ENCODE results near the gene CADPS.

The CADPS gene

DNA sequence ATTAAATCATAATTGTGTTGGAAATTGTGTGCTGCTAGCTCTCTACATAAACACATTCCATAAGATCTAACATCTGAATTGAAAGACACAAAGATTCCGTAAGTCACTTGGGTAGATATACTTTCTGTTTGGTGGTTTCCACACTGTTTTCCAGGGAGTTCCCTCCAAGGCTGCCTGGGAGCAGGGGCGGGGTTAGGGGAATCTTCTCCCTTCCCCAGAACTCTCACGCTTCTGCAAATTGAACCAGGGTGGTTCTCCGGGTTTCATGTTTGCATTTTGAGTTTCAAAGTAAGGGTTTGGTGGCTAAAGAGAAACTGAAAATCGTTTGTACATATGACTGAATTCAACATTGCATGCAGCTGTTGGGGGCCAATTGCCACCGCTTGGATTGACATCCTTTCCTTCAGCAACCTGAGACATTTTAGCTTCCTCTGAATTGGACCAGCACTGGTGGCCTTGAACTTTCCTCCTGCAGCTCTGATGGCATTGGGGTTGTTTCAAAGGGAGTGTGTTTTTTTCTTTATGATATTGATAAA is 309.1 kb downstream of the CADPS start:
- Histone ChIP-seq H3K4me3 (ENCODE audit: low read length) (no peak overlapping the region), H2AFZ (ENCODE audit: low read depth, low read length) (no peak overlapping the region), H3K9me3 (ENCODE audit: low read length) (no peaks in the 10 kb centered on the region), H3K36me3 (ENCODE audit: insufficient read depth, low read length) (no peaks in the 10 kb centered on the region), H3K4me1 (ENCODE audit: insufficient read depth, low read length) (no peaks in the 10 kb centered on the region), H3K27me3 (ENCODE audit: insufficient read depth, low read length) (no peaks in the 10 kb centered on the region)

DNA sequence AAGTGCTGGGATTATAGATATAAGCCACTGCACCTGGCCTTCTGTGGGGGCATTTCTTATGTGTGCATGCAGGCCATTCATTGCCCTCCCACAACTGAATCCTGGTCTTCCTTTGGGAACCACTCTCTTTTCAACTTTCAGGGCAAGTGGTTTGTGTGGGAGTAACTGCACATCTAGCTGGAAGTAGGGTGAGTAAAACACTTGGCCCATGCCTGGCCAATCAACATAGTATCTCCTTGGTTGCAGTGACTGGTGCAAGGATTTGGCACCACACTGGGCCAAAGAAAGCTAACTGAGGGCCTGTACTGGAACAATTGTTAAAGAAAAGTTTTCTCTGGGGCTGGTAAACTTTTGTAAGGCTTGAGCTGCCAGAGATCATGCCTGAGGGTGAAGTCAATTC is 312.6 kb downstream of the CADPS start:
- H3K36me3 ChIP-seq (ENCODE audit: insufficient read depth, low read length) = no peaks in the 10 kb centered on the region
- no peaks in the 10 kb centered on the region for H3K9me3 ChIP-seq (ENCODE audit: low read length)
- H3K27me3 ChIP-seq (ENCODE audit: insufficient read depth, low read length) = no peaks in the 10 kb centered on the region
- no peaks in the 10 kb centered on the region for H3K4me1 ChIP-seq (ENCODE audit: insufficient read depth, low read length)
- H2AFZ ChIP-seq (ENCODE audit: low read depth, low read length) = no peak overlapping the region
- no peak overlapping the region for H3K4me3 ChIP-seq (ENCODE audit: low read length)

DNA sequence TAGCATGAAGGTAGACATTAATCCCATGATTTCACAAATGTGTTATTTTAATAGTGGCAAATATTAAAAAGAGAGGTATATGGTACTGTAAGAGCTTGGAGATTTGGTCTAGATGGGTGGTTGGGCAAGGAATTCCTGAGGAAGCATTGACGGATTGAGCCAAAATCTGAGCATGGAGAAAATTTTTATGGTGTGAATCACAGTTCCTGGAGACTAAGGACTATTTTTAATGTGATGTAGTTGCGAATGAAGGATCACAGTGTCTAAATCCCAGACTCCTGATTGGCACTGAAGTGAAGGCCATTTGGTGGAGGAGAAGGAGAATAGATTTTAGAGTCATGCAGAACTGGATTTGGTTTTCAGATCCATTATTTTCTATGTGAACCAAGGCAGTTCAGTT is 313.2 kb downstream of the CADPS start:
- no peaks in the 10 kb centered on the region for H3K36me3 ChIP-seq (ENCODE audit: insufficient read depth, low read length)
- H3K9me3 ChIP-seq (ENCODE audit: low read length) = no peaks in the 10 kb centered on the region
- no peak overlapping the region for H2AFZ ChIP-seq (ENCODE audit: low read depth, low read length)
- no peaks in the 10 kb centered on the region for H3K27me3 ChIP-seq (ENCODE audit: insufficient read depth, low read length)
- no peaks in the 10 kb centered on the region for H3K4me1 ChIP-seq (ENCODE audit: insufficient read depth, low read length)
- no peak overlapping the region for H3K4me3 ChIP-seq (ENCODE audit: low read length)

DNA sequence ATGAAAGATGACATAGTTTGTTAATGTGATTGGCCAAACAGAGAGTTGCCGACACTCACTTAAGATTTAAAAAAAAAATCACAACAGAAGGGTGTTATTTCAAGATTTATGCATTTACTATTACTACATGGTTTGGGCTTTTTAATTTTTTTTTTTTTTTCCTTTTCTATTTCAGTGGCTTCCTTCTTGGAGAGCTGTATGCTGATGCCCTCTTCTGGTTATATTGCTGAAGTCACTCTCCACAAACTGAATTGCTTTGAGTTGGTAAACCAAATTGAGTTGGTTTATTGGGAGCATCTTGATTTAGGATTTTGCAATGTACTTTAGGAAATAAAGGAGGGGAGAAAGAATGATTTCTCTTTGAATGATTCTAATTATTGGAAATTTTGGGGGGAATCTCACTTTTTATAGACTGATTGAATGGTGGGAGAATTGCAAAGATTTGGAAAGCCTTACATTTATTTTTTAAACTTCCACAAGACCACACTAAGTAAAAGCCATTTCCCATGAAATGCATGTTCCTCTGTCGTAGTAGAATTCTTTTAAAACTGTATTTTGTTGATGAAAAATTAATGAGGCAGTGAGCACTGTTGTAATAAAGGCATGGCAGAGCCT is 315.3 kb downstream of the CADPS start:
- Histone ChIP-seq H3K36me3 (ENCODE audit: insufficient read depth, low read length) (no peaks in the 10 kb centered on the region), H3K9me3 (ENCODE audit: low read length) (no peaks in the 10 kb centered on the region), H2AFZ (ENCODE audit: low read depth, low read length) (no peak overlapping the region), H3K27me3 (ENCODE audit: insufficient read depth, low read length) (no peaks in the 10 kb centered on the region), H3K4me3 (ENCODE audit: low read length) (no peak overlapping the region), H3K4me1 (ENCODE audit: insufficient read depth, low read length) (no peaks in the 10 kb centered on the region)

DNA sequence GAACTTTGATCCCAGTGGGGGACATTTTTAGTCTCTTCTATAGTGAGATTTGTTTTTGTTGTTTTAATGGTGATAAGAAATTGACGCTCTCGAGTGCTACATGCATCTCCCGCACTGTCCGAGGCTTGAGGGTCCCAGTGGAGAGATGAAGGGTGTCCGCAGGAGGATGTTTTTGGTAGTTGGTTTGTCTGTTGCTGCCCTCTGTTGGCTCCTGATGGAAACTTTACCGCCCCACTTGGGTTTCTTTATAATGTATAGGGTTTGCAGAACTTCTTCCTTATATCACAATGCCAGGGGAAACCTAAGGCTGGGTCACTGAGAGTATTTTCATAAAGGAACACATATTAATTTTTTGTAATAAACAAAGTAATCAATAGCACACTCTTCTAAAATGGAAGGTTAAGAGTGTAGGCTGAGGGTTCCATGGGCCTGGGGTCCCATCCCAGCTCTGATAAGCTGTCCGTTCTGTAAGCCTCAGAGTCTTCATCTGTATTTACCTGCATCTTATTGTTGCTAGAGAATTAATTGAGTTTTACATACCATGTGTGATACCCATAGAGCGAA is 316.6 kb downstream of the CADPS start:
- Histone ChIP-seq H3K9me3 (ENCODE audit: low read length) (no peaks in the 10 kb centered on the region), H3K36me3 (ENCODE audit: insufficient read depth, low read length) (no peaks in the 10 kb centered on the region), H3K4me3 (ENCODE audit: low read length) (no peak overlapping the region)

GRCh38 chr3:62557983-62558382 is 317.2 kb downstream of the CADPS start:
- H3K9me3 ChIP-seq (ENCODE audit: low read length) = no peaks in the 10 kb centered on the region
- H3K36me3 ChIP-seq (ENCODE audit: insufficient read depth, low read length) = no peaks in the 10 kb centered on the region
- no peak overlapping the region for H3K4me3 ChIP-seq (ENCODE audit: low read length)
- no peaks in the 10 kb centered on the region for H3K27me3 ChIP-seq (ENCODE audit: insufficient read depth, low read length)
- H3K4me1 ChIP-seq (ENCODE audit: insufficient read depth, low read length) = no peaks in the 10 kb centered on the region
- no peak overlapping the region for H2AFZ ChIP-seq (ENCODE audit: low read depth, low read length)

More for the DNA sequence above, 316.6 kb downstream of the CADPS start:
- H3K4me1 ChIP-seq (ENCODE audit: insufficient read depth, low read length) = no peaks in the 10 kb centered on the region
- no peaks in the 10 kb centered on the region for H3K27me3 ChIP-seq (ENCODE audit: insufficient read depth, low read length)
- H2AFZ ChIP-seq (ENCODE audit: low read depth, low read length) = no peak overlapping the region

DNA sequence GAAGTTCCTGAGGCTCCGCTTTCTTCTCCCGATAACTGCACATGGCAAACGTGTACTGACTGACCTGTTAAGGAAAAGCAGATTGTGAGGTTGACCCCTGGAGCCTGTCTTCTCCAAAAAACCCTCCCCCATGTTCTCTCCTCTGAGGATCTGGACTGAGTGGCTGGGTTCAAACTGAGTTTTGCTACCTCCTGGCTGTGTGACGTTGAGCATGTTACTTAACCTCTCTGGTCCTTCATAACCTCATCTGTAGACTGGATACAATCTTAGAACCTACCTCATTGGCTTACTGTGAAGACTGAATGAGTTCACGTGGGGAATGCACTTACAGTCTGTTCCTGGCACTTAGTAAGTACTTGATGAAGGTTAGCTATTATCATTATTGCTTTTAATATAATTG is 317.8 kb downstream of the CADPS start:
- Histone ChIP-seq H2AFZ (ENCODE audit: low read depth, low read length) (no peak overlapping the region), H3K4me1 (ENCODE audit: insufficient read depth, low read length) (no peaks in the 10 kb centered on the region), H3K9me3 (ENCODE audit: low read length) (no peaks in the 10 kb centered on the region), H3K27me3 (ENCODE audit: insufficient read depth, low read length) (no peaks in the 10 kb centered on the region), H3K4me3 (ENCODE audit: low read length) (no peak overlapping the region), H3K36me3 (ENCODE audit: insufficient read depth, low read length) (no peaks in the 10 kb centered on the region)

DNA sequence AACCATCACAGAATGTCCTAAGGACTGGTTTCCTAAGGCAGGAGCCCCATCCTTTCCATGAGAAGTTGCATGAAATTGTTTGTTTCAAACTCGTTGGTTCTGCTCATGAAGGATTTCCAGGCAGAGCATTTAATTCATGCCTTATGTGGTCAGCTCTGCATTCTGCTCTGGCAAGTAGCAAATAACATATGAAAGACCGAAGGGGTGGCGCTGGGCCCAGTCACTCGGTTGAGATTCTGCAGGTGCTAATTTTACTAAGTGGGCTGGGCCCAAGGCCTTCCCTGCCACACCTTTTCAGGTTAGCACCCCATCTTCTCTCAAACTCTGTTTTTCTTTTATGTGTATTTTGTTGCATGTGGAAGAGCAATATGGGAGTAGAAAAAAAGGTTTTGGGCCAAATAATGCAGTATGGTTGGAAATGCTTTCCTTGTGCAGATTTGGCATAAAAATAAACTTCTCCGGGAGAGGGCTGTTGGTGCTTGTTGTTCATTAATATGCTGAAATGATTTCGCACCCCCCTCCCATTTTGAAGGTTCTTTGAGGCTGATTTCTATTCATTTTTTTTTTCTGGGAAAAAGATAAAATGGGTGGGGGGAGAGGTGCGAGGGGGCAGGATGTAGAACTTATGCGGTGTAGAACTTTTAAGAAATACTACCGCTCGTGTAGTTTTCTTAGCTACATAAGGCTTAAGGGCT is 318.9 kb downstream of the CADPS start:
- H3K36me3 ChIP-seq (ENCODE audit: insufficient read depth, low read length) = no peaks in the 10 kb centered on the region
- H3K4me1 ChIP-seq (ENCODE audit: insufficient read depth, low read length) = no peaks in the 10 kb centered on the region
- no peaks in the 10 kb centered on the region for H3K9me3 ChIP-seq (ENCODE audit: low read length)
- no peak overlapping the region for H3K4me3 ChIP-seq (ENCODE audit: low read length)
- no peaks in the 10 kb centered on the region for H3K27me3 ChIP-seq (ENCODE audit: insufficient read depth, low read length)
- H2AFZ ChIP-seq (ENCODE audit: low read depth, low read length) = no peak overlapping the region

- Histone ChIP-seq H3K9me3 (ENCODE audit: low read length) (no peaks in the 10 kb centered on the region), H2AFZ (ENCODE audit: low read depth, low read length) (no peak overlapping the region), H3K4me1 (ENCODE audit: insufficient read depth, low read length) (no peaks in the 10 kb centered on the region), H3K4me3 (ENCODE audit: low read length) (no peak overlapping the region), H3K36me3 (ENCODE audit: insufficient read depth, low read length) (no peaks in the 10 kb centered on the region), H3K27me3 (ENCODE audit: insufficient read depth, low read length) (no peaks in the 10 kb centered on the region)
Observed at GRCh38 chr3:62554264-62554799, 320.9 kb downstream of the CADPS start.

DNA sequence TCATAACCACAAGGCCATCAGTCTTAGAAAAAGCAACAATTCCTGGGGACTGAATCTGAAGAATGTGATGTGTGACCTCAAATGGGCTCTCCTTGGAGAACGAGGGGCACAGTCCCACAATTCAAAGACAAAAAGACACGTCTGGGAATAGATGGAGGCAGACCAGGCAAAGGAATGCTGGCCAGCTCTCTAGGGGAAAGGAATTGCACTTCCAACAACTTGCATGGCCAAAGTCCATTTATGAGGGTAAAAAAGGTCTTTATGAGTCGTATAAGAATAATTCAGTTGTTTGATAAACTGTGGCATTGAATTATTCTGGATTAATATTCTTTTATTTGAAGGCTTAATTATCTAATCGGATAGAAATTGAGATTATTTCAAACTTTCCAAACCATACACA is 321.4 kb downstream of the CADPS start:
- Histone ChIP-seq H3K4me3 (ENCODE audit: low read length) (no peak overlapping the region), H3K36me3 (ENCODE audit: insufficient read depth, low read length) (no peaks in the 10 kb centered on the region), H3K9me3 (ENCODE audit: low read length) (no peaks in the 10 kb centered on the region), H3K27me3 (ENCODE audit: insufficient read depth, low read length) (no peaks in the 10 kb centered on the region), H2AFZ (ENCODE audit: low read depth, low read length) (no peak overlapping the region), H3K4me1 (ENCODE audit: insufficient read depth, low read length) (no peaks in the 10 kb centered on the region)

DNA sequence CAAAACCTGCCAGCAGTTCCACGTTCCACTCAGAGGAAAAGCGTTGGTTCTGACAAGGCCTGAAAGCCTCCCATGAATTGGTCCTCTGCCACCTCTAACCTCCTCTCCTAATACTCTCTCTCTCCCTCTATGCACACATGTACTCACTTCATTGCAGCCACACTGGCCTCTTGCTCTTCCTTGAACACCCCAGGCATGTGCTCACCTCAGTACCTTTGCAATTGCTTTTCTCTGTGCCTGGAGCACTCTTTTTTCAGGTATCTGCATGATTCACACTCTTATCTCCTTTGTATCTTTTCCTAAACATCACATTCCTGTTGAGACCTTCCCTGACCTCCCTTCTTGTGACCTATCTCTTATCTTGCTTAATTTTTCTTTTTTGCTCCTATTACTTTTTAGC is 323.7 kb downstream of the CADPS start:
- Histone ChIP-seq H3K27me3 (ENCODE audit: insufficient read depth, low read length) (no peaks in the 10 kb centered on the region), H2AFZ (ENCODE audit: low read depth, low read length) (no peak overlapping the region), H3K9me3 (ENCODE audit: low read length) (no peaks in the 10 kb centered on the region), H3K4me3 (ENCODE audit: low read length) (no peak overlapping the region), H3K4me1 (ENCODE audit: insufficient read depth, low read length) (no peaks in the 10 kb centered on the region), H3K36me3 (ENCODE audit: insufficient read depth, low read length) (no peaks in the 10 kb centered on the region)

- Histone ChIP-seq H3K27me3 (ENCODE audit: insufficient read depth, low read length) (no peaks in the 10 kb centered on the region), H2AFZ (ENCODE audit: low read depth, low read length) (no peak overlapping the region), H3K4me1 (ENCODE audit: insufficient read depth, low read length) (no peaks in the 10 kb centered on the region), H3K4me3 (ENCODE audit: low read length) (no peak overlapping the region), H3K36me3 (ENCODE audit: insufficient read depth, low read length) (no peaks in the 10 kb centered on the region), H3K9me3 (ENCODE audit: low read length) (no peaks in the 10 kb centered on the region)
Observed at GRCh38 chr3:62550439-62550838, 324.8 kb downstream of the CADPS start.

DNA sequence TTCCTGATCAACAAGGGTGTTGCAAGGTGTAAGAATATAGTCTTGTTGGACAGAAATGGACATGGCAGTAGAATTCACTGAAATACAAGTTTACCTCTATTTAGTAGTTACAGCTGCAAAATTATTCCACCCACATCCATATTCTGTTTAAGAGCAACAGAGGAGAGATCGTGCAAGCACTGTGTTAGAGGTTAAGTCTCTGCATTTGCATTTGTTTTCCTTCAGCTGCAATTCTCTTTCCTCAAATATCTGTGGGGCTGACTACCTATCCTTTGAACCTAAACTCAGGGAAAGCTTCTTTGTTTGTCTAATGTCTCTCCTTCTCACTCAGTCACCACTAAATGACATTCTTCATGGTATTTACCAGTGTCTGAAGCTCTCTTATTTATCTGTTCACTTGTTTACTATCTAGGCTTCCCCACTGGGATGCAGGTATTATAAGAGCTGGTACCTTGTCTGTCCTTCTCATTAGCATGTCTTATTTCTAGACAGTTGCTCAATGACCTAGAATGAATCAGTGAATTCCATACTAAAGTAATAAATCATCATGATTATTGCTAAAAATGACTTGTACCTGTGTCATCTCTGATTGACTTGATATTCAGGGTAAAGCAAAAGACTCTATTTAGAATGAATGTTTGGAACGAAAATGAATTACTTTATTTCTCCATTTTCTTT is 326.5 kb downstream of the CADPS start:
- no peak overlapping the region for H2AFZ ChIP-seq (ENCODE audit: low read depth, low read length)
- H3K4me1 ChIP-seq (ENCODE audit: insufficient read depth, low read length) = no peaks in the 10 kb centered on the region
- no peaks in the 10 kb centered on the region for H3K27me3 ChIP-seq (ENCODE audit: insufficient read depth, low read length)
- H3K4me3 ChIP-seq (ENCODE audit: low read length) = no peak overlapping the region
- no peaks in the 10 kb centered on the region for H3K36me3 ChIP-seq (ENCODE audit: insufficient read depth, low read length)
- no peaks in the 10 kb centered on the region for H3K9me3 ChIP-seq (ENCODE audit: low read length)

Data from neuron (in vitro differentiated cells).